Measurements from ENCODE around the gene CARNS1. TPM values are rescaled to one million over a fixed set of nuclear protein-coding genes. Genes with fewer than 3 reads are reported as not detected.
"Not testable (repeated sequence)": the region's sequence is repeated elsewhere in the genome, so short reads cannot be mapped to it uniquely, and the experiment has no call there.

The CARNS1 gene
- total and polyA plus RNA-seq, 2 of the 13 experiments (the other 11 are each of a cell fraction or from before 2014, with no cell fraction given), result not detected

GRCh38 chr11:67402192-67402839 is 13.2 kb upstream of the CARNS1 start (continued):
- peak; percentile 49; the same call in 1 of the 2 replicates for TF ChIP-seq ZBTB33 (CRISPR knock-in tag; IDR thresholded peaks at IDR 0.05)
- TF ChIP-seq ZNF230 (CRISPR knock-in tag; IDR thresholded peaks at IDR 0.05), result peak; percentile 14; the same call in 1 of the 2 replicates

- DNase-seq (ENCODE audit: low spot score); intact Hi-C loops (cut with micrococcal nuclease; ENCODE audit: unreplicated experiment); H3K9me3 ChIP-seq (ENCODE audit: low read length); CTCF ChIA-PET (ENCODE audit: low intra/inter-chr PET ratio, low total read pairs); ATAC-seq; H4K20me1 ChIP-seq (ENCODE audit: insufficient read depth, low read length); H2AFZ ChIP-seq (ENCODE audit: low read length); H3K9ac ChIP-seq (ENCODE audit: insufficient read depth, low read depth, low read length); H3K27me3 ChIP-seq (ENCODE audit: control insufficient read depth in 1 of 2, insufficient read depth in 2 of 2, low read length in 2 of 2); FAIRE-seq; H3K27ac ChIP-seq (ENCODE audit: extremely low read length, insufficient read depth, low read length); BruUV-seq (replicated peaks): not testable (repeated sequence)
- TF ChIP-seq ZNF770 (CRISPR knock-in tag; IDR thresholded peaks at IDR 0.05) (peak; percentile 73; the same call in 1 of the 2 replicates), FOXC1 (CRISPR knock-in tag; IDR thresholded peaks at IDR 0.05; ENCODE audit: borderline replicate concordance) (peak; percentile 63; the same call in 1 of the 2 replicates)
- 93% methylated on average over 5 of the region's 9 CpGs for WGBS (ENCODE audit: low lambda C conversion rate)
- in situ Hi-C loops (cut with HindIII; ENCODE audit: extremely low pct_ligation_motif_present, low pct_unique_long_range_greater_than_20kb), result loop anchor here (5.0 kb wide), 2 partner anchors 64 to 104 kb away; partner anchors contain the start of genes CDK2AP2, PITPNM1 and TMEM134
- POLR2A ChIA-PET, result interaction anchor here (1.1 to 6.2 kb wide), 6 partner anchors 11 to 80 kb away, joined by 4 to 81 read pairs (median 29); partner anchors contain the start of genes AIP, POLD4 and RAD9A
- H3K4me1 ChIP-seq (ENCODE audit: insufficient read depth, low read length), result peaks cover 58% of the 10 kb centered on the region
- peak overlapping the region; percentile 69 for H3K4me2 ChIP-seq (ENCODE audit: low read depth, low read length)
- peak overlapping the region in 1 of 3 experiments; percentile 57; a peak in 2 of 6 replicates for H3K4me3 ChIP-seq (replicated peaks in 1 of 3; ENCODE audit: insufficient read depth in 1 of 3, low read depth in 2 of 3, low read length in 3 of 3)
- peaks cover 14% of the 10 kb centered on the region for H3K79me2 ChIP-seq (ENCODE audit: insufficient read depth, low read length)
- peaks cover 7 to 12% of the 10 kb centered on the region in 2 experiments; a peak in 3 of 5 replicates for H3K36me3 ChIP-seq (replicated peaks in 1 of 2; ENCODE audit: control insufficient read depth in 1 of 2, insufficient read depth in 2 of 2, low read length in 2 of 2)
Measured at GRCh38 chr11:67403085-67403484, 12.4 kb upstream of the CARNS1 start.
